GM12873 (cell line): ENCODE measurements around the gene NAT9.
A peak's percentile ranks its signal among the peaks of the same experiment; 100 is the strongest.

Source experiments
- TF ChIP-seq, protein P1 (sequence below): IDR thresholded peaks from 2 replicates; pipeline ENCODE4 v1.5.1; 2012; ENCODE audit warnings: low read depth, mild to moderate bottlenecking, moderate library complexity, low read length, control low read depth; ENCODE audit not compliant: insufficient read depth; ENCODE audit errors: missing control alignments

The NAT9 gene

DNA sequence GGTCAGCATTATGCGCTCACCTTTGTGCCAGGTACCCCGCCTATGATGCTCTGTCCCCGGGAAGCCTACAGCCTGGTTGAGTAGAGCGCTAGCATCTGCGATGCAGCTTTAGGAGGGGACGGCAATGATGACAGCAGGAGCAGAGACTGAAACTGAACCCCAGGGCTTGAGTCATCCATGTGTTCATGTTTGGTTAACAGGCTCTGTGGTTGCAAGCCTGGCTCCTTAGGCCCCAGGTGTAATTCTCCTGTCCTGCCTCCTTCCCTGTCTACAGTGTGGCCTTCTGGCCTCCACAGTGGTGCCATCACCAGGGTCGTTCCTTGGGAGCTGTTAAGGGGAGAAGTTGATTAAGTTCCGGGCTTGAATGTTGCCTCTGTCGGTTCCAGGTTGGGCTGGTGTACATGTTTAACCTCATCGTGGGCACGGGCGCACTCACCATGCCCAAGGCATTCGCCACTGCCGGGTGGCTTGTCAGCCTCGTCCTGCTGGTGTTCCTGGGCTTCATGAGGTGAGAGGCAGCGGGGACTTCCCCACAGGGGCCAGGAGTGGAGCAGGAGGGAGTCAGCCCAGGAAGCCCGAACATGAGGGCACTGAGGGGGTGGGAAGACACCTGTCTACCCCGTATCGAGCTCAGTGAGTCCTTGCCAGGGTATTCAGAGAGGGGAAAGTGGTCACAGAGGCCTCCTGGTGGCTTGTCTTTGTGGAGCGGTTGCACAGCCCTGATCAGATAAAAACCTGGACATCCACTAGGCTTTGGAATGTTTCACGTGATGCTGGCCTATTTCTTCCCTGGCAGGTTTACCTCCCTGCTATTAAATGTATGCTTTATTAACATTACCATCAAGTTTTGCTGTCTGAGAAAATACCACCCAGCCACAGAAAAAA is 9.2 kb upstream of the NAT9 start:
- TF ChIP-seq, protein P1, sequence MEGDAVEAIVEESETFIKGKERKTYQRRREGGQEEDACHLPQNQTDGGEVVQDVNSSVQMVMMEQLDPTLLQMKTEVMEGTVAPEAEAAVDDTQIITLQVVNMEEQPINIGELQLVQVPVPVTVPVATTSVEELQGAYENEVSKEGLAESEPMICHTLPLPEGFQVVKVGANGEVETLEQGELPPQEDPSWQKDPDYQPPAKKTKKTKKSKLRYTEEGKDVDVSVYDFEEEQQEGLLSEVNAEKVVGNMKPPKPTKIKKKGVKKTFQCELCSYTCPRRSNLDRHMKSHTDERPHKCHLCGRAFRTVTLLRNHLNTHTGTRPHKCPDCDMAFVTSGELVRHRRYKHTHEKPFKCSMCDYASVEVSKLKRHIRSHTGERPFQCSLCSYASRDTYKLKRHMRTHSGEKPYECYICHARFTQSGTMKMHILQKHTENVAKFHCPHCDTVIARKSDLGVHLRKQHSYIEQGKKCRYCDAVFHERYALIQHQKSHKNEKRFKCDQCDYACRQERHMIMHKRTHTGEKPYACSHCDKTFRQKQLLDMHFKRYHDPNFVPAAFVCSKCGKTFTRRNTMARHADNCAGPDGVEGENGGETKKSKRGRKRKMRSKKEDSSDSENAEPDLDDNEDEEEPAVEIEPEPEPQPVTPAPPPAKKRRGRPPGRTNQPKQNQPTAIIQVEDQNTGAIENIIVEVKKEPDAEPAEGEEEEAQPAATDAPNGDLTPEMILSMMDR = peak; percentile 11

DNA sequence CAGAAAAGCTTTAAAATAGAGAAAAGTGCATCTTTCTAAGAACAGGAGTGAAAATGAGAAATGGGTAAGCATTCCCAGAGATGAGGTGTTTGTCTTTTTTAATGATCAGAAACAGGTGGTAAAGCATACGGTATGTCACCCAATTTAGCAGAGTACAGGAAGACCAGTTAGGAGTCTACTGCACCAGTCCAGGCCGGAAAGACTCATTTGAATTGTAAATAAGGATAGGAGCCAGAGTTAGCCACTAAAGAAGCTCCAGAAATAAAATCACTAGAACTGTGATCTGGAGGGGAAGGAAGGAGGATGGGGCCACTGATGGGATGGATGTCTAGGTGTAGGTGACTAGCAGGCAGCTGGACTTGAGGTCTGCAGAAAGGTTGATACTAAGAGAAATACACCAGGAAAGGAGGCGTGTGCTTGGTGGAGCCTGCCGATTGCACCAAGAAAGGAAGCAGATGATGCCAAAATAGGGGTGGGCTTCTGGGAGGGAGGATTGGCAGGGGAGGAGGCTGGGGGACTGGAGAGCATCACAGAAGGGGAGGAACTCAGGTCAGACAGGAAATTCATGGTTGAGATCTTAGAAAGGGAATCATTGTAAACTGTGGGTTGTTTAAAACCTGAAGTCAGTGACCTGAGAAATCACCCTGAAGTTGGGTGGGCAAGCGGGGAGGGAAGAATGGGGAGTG is 8.1 kb upstream of the NAT9 start:
- TF ChIP-seq, protein P1 = no peak

- TF ChIP-seq, protein P1 = no peak
Observed at GRCh38 chr17:74782571-74782970, 6.4 kb upstream of the NAT9 start.

- TF ChIP-seq, protein P1 = peak; percentile 50
Observed at GRCh38 chr17:74780443-74781238, 4.5 kb upstream of the NAT9 start.

GRCh38 chr17:74779948-74780400 is 3.8 kb upstream of the NAT9 start:
- TF ChIP-seq, protein P1 = no peak

DNA sequence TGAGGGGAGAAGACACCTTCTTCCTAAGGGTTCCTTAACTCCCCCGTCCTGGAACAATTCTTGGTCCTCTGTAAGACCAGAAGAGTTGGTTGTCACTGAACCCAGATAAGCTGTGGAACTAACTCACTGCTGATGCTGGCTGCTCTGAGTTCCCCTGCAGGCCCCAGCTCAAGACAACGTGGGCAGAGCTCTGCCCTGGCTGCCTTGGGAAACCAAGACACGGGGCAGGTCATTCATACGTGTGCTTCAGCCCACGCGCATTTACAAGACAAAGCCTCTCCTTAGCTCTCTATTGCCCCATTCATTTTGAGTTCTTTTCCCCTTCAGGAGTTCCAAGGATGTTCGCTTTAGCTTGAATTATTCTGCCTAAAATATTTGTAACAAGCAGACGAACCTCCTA is 3.4 kb upstream of the NAT9 start:
- TF ChIP-seq, protein P1 = no peak
